Activated naive CD4-positive, alpha-beta T cell treated with anti-CD3 and anti-CD28 coated beads, Interleukin-2, amount 50 U/mL, for 72 hours (primary cell): Measurements from ENCODE around the gene GATA3. TPM values are rescaled to one million over a fixed set of nuclear protein-coding genes. Genes with fewer than 3 reads are reported as not detected.
A peak's percentile ranks its signal among the peaks of the same experiment; 100 is the strongest.

Experiments
- ATAC-seq, 2 donors: fragments of 150-1000 bp; cut with Tn5 transposase; 2 replicates each; pipeline ENCODE4 v1.10.0; 2021; ENCODE audit warnings: mild to moderate bottlenecking in 2 of 2, moderate library complexity in 2 of 2
- DNase-seq, 2 donors: peaks; one replicate each; pipeline ENCODE4 v3.0.0; 2021 to 2022; ENCODE audit warnings: low spot score in 2 of 2
- H3K27ac Mint-ChIP-seq, 2 donors: one replicate each; pipeline ENCODE4 v1.8.0; 2022; ENCODE audit warnings: mild to moderate bottlenecking in 2 of 2, mixed read lengths in 2 of 2
- H3K36me3 Mint-ChIP-seq, 2 donors: one replicate each; pipeline ENCODE4 v1.8.0; 2022; ENCODE audit warnings: mixed read lengths in 2 of 2
- H3K9me3 Mint-ChIP-seq, 2 donors: one replicate each; pipeline ENCODE4 v1.8.0; 2022; ENCODE audit warnings: mixed read lengths in 2 of 2
- total RNA-seq, 2 donors: library from RNA; stranded (reverse); gene quantifications; one replicate each; pipeline ENCODE4 v1.2.3, GENCODE V29; 2022

GATA3 gene
- total RNA-seq, 2 donors from 2014 or later, result 5.7 to 28.9 TPM

GRCh38 chr10:8045726-8046494 is 8.6 kb upstream of the GATA3 start:
- Mint-ChIP-seq H3K36me3 (peaks cover 9 to 12% of the 10 kb centered on the region in 2 donors), H3K9me3 (no peaks in the 10 kb centered on the region), H3K27ac (no peak overlapping the region)
- no peak for ATAC-seq
- peak in 1 of 2 donors; percentile 9 for DNase-seq

- no peak overlapping the region for H3K27ac Mint-ChIP-seq
- no peak for DNase-seq
These were observed 6.8 kb upstream of the GATA3 start for GRCh38 chr10:8047452-8048280.

GRCh38 chr10:8048281-8049008 is 6.0 kb upstream of the GATA3 start:
- Mint-ChIP-seq H3K27ac (no peak overlapping the region), H3K36me3 (peaks cover 15 to 24% of the 10 kb centered on the region in 2 donors), H3K9me3 (no peaks in the 10 kb centered on the region)
- ATAC-seq (peak in 1 of 2 donors; percentile 27), DNase-seq (no peak)

More at GRCh38 chr10:8047452-8048280, 6.8 kb upstream of the GATA3 start:
- Mint-ChIP-seq H3K36me3 (peaks cover 15 to 18% of the 10 kb centered on the region in 2 donors), H3K9me3 (no peaks in the 10 kb centered on the region)
- no peak for ATAC-seq

GRCh38 chr10:8049045-8049864 is 5.2 kb upstream of the GATA3 start:
- Mint-ChIP-seq H3K9me3 (no peaks in the 10 kb centered on the region), H3K36me3 (peaks cover 9 to 20% of the 10 kb centered on the region in 2 donors), H3K27ac (no peak overlapping the region)
- DNase-seq, result no peak
- ATAC-seq, result no peak

GRCh38 chr10:8049865-8050555 is 4.5 kb upstream of the GATA3 start:
- H3K27ac Mint-ChIP-seq, result no peak overlapping the region
- DNase-seq, result no peak
- ATAC-seq, result no peak
- H3K36me3 Mint-ChIP-seq, result peaks cover 6 to 16% of the 10 kb centered on the region in 2 donors
- no peaks in the 10 kb centered on the region for H3K9me3 Mint-ChIP-seq

- H3K36me3 Mint-ChIP-seq, result peaks cover 6 to 11% of the 10 kb centered on the region in 2 donors
- DNase-seq, result no peak
- H3K9me3 Mint-ChIP-seq, result no peaks in the 10 kb centered on the region
- ATAC-seq, result no peak
- no peak overlapping the region for H3K27ac Mint-ChIP-seq
These were observed 3.9 kb upstream of the GATA3 start for GRCh38 chr10:8050556-8051108.

GRCh38 chr10:8051109-8051821 is 3.2 kb upstream of the GATA3 start:
- Mint-ChIP-seq H3K9me3 (no peaks in the 10 kb centered on the region), H3K36me3 (peaks cover 6 to 13% of the 10 kb centered on the region in 2 donors), H3K27ac (no peak overlapping the region)
- no peak for DNase-seq
- no peak for ATAC-seq

- no peaks in the 10 kb centered on the region for H3K9me3 Mint-ChIP-seq
- DNase-seq, result no peak
- H3K36me3 Mint-ChIP-seq, result peaks cover 6 to 19% of the 10 kb centered on the region in 2 donors
- ATAC-seq, result no peak
- peak overlapping the region in 1 of 2 donors; percentile 42 for H3K27ac Mint-ChIP-seq
These were observed 2.6 kb upstream of the GATA3 start for GRCh38 chr10:8051851-8052257.

GRCh38 chr10:8052341-8052955 is 2.0 kb upstream of the GATA3 start:
- Mint-ChIP-seq H3K9me3 (no peaks in the 10 kb centered on the region), H3K36me3 (peaks cover 6 to 24% of the 10 kb centered on the region in 2 donors), H3K27ac (peak overlapping the region; percentile 42 to 73)
- no peak for DNase-seq
- ATAC-seq, result no peak

- no peaks in the 10 kb centered on the region for H3K9me3 Mint-ChIP-seq
- peaks cover 6 to 30% of the 10 kb centered on the region in 2 donors for H3K36me3 Mint-ChIP-seq
- peak overlapping the region in 1 of 2 donors; percentile 93 for H3K27ac Mint-ChIP-seq
- no peak for DNase-seq
- no peak for ATAC-seq
These were observed 1.5 kb upstream of the GATA3 start for GRCh38 chr10:8052956-8053445.

- DNase-seq, result peak; percentile 91 to 94
- H3K27ac Mint-ChIP-seq, result peak overlapping the region; percentile 37 to 93
- no peaks in the 10 kb centered on the region for H3K9me3 Mint-ChIP-seq
- ATAC-seq, result peak; percentile 55 to 69
- H3K36me3 Mint-ChIP-seq, result peaks cover 6 to 34% of the 10 kb centered on the region in 2 donors
These were observed 843 bp upstream of the GATA3 start for GRCh38 chr10:8053446-8054243.

GRCh38 chr10:8054244-8054493 is 319 bp upstream of the GATA3 start:
- Mint-ChIP-seq H3K27ac (peak overlapping the region; percentile 37 to 93), H3K36me3 (peaks cover 6 to 39% of the 10 kb centered on the region in 2 donors), H3K9me3 (no peaks in the 10 kb centered on the region)
- no peak for ATAC-seq
- no peak for DNase-seq

- H3K9me3 Mint-ChIP-seq, result no peaks in the 10 kb centered on the region
- H3K27ac Mint-ChIP-seq, result peak overlapping the region in 1 of 2 donors; percentile 93
- peaks cover 6 to 52% of the 10 kb centered on the region in 2 donors for H3K36me3 Mint-ChIP-seq
- DNase-seq (no peak), ATAC-seq (peak; percentile 4 to 9)
These were observed 1.2 kb downstream of the GATA3 start for GRCh38 chr10:8055420-8056349.
